HCEC 1CT (cell line): ENCODE data around the gene MARCHF3.
"Not testable (repeated sequence)": the region's sequence is repeated elsewhere in the genome, so short reads cannot be mapped to it uniquely, and the experiment has no call there.

ENCODE experiments used
- DNase-seq: peaks from one replicate; pipeline ENCODE4 v3.0.0-alpha.2; 2017

The MARCHF3 gene

DNA sequence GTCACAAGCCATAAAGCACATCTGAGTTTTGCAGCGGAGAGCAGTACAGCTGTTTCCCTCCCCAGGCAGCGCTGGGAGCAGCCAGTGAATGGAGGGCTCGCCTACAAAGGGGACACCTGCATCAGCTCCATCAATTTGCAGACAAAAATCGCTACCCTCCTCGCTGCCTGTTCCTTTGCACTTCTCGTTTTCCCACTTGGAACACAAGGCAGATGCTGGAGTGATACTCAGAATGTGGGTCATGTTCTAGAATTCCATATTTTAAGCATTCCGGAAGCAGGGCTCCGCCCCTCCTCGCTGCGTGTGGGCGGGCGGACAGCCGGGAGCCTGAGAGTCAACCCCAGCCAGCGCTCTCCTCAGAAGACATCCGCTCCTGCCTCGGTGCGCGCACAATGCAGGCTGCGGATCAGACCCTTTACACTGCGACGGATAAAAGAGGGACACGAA is 161.3 kb downstream of the MARCHF3 start:
- peak; percentile 28 for DNase-seq

GRCh38 chr5:126868338-126869004 is 161.9 kb downstream of the MARCHF3 start:
- no peak for DNase-seq

DNA sequence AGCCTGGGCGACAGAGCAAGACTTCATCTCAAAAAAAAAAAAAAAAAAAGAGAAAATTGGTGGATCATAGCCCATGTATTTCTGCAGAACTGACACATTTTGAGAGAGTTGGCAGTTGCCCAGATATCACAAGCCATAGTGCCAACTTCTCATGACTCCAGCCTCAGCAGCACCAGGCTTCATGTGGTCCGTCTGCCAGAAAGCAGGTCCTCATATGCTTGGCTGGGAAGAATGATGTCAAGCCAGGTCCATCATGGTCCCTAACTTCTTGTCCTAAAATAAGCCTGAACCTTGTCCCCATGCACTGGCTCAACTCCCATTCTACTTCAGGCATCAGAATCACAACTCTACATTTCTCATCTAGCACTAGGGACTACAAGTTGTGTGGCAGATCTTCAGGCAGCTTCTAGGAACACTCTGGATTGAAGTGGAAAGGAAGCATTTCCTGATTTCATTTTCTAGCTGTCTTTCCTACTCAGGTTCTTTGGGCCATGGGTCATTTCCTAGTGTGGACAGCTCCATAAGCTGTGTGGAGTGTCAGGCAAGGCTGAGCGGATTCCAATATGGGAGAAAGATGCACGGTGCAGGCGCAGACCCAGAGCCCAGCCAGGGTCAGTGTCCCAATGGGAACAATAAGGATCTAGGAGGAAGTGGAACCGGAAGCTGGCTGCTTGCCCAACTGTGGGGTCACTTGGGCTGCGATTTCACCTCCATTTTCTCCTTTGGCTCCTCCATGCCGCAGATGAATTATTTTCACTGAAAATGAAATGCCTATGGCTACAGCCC is 163.3 kb downstream of the MARCHF3 start:
- no peak for DNase-seq

- DNase-seq: peak; percentile 67
Observed at GRCh38 chr5:126865299-126865698, 165.1 kb downstream of the MARCHF3 start.

DNA sequence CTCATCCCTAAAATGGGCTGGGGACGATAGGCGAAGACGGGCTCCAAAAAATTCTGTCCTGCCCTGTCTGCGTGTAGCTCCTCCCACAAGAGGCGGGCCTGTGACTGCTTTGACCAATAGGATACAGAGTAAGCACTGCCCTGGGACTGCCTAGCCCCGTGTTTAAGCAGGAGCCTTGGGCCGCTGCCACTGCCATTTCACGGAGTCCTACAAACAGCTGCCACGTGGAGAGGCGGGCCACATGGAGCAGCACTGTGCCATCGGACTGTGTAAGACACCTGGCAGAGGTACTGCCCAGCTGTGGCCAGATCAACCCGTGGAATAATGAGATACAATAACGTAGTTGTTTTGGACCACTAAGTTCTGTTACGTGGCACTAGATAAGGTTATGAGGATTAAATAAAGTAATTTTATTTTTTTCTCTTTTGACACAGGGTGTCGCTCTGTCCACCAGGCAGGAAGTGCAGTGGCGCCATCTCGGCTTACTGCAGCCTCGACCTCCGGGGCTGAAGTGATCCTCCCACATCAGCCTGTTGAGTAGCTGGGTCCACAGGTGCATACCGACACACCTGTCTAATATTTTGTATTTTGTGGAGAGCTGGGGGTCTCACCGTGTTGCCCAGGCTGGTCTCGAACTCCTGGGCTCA is 166.2 kb downstream of the MARCHF3 start:
- no peak for DNase-seq

DNA sequence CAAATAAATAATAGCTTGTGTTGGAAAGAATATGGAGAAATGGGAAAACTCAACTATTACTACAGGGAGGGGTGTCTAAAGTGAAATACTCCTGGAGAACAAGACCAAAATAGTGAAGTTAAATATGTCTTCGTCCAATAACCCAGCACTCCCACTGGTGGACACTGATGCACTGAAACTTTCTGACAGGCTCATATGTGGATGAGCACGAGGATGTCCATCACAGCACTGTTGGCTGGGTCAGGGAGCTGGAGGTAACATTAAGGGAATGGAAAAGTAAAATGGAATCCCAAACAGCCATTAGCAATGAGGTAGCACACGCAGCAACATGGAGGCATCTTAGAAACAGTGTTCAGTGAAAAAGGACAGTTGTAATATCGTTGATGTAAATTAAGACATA is 167.0 kb downstream of the MARCHF3 start:
- no peak for DNase-seq

GRCh38 chr5:126858441-126858840 is 171.9 kb downstream of the MARCHF3 start:
- no peak for DNase-seq

DNA sequence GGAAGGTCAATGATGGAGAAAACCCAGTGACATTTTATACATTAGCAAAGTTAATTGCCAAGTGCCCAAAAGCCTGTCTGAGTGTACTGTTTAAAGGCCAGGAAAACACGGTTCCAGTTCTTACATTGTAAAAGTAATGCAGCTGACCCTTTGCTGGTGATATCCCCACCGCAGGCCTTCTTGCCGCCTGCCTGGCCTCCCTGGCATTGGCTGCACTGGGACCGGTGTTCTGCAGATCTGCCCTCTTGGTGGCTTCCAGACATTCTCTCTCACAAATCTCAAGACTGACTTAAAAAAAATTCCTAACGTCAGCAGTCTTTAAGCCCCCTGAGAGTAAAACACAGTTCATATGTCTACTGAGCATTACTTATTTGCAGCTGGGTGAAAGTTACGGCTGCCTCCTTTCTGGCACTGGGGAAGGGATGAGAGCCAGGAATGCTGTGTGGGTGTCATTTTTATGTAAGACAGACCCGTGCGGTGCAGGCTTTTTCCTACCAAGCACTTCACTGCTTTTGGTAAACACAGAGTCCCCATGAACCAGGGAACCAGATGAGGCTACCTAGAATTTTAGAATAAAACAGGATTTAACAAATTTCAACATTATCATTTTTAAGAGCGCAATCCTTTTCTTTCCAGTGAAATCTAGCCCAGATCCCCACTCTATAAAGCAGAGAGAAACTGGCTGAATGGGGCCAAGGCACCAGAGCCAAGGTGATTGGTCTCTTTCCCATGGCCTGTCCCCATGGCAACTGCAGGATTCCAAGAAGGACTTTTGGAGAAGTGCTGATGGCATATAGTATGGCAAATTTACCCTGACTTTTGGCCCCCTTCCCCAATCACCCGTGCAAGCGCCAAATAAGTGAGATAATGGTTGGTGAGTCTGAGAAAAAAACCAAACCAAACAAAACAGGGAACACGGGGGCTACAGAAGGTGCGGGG is 172.6 kb downstream of the MARCHF3 start:
- DNase-seq: no peak

- DNase-seq: no peak
Observed at GRCh38 chr5:126855266-126855665, 175.1 kb downstream of the MARCHF3 start.

DNA sequence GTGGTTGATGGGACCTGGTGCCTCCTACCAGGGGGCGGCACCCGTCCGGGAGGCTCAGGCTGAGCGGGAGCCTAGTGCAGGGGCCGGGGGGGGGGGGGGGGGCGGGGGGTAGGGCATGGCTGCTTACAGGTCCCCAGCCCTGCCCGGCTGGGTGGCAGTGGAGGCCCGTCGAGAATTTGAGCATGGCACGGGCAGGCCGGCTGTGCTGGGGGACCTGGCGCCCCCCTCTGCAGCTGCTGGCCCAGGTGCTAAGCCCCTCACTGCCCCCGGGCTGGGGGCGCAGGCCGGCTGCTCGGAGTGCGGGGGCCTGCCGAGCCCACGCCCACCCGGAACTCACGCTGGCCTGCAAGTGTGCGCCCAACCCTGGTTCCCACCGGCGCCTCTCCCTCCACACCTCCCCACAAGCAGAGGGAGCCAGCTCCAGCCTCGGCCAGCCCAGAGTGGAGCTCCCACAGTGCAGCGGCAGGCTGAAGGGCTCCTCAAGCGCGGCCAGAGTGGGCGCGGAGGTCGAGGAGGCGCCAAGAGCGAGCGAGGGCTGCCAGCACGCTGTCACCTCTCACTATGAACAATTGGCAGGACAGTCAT is 175.7 kb downstream of the MARCHF3 start:
- DNase-seq: no peak

- not testable (repeated sequence) for DNase-seq
Observed at GRCh38 chr5:126853541-126854307, 176.6 kb downstream of the MARCHF3 start.

GRCh38 chr5:126852841-126853271 is 177.5 kb downstream of the MARCHF3 start:
- DNase-seq: no peak

- DNase-seq: no peak
Observed at GRCh38 chr5:126852091-126852571, 178.2 kb downstream of the MARCHF3 start.

- no peak for DNase-seq
Observed at GRCh38 chr5:126851501-126852011, 178.8 kb downstream of the MARCHF3 start.

GRCh38 chr5:126849101-126849678 is 181.2 kb downstream of the MARCHF3 start:
- no peak for DNase-seq

DNA sequence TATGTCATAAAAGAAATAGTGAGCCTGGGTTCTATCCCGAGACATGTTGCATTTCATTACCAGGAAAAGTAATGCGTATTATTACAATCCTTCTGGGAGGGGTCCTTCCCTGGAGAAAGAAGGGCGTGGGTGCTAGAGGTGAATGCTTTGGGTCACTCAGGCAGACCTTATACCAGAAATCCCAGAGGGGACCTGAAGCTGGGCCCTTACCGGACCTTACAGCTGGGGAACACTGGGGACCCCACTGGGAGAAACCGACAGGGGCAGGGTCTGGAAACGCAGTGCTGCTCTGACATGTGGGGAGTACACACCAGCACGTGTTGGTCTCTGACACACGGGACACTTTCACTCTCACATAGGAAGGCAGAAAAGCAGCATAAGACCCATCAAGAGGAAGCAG is 182.1 kb downstream of the MARCHF3 start:
- DNase-seq: no peak

GRCh38 chr5:126847826-126848251 is 182.5 kb downstream of the MARCHF3 start:
- no peak for DNase-seq

DNA sequence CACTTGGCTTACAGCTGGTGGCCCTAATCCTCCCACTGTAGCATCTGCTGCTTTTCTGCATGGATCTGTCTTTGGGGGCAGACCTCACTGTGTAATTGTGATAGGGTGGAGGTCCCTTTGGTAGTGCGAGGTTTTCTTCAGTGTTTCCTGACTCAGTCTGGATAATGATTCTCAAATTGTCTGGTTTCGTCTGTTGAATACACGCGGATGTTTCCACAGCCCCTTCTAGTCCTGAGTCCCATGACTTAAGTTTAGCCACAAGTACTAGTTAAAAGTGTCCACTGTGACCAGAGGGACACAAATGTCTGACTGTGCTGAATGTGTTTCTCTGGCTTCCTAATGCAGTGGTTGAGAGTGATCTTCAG is 182.9 kb downstream of the MARCHF3 start:
- DNase-seq: no peak

DNA sequence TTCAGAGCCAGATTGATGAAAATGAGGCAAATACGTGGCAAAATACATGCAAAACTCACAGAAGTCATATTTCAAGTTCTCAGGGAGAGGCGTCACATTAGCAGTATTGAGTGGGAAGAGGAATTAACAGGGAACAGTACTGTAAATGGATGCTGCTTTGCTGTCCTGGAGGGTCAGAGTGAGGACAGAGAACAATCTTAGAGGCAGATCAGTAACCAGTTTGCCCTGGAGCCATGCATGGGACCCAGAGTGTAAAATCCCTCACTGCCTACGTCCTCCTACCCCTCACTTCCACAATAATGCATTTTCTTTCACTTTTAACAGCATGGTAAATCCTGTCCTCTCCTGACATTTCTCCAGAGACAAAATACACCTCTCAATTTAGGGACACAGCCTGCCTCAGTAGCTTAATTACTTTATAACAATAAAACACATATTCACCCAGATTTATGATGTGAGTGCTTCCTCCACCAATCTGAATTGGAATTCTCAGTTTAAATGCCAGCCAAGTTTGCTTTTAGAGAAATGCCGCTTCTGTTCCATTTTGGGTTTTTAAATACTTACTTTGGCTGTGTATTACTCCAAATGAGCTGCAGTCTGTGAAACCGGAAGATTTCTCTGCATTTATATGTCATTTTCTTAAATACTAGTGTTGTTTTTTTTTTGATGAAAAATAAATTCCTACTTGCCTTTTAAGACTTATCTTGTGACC is 183.5 kb downstream of the MARCHF3 start:
- no peak for DNase-seq

DNA sequence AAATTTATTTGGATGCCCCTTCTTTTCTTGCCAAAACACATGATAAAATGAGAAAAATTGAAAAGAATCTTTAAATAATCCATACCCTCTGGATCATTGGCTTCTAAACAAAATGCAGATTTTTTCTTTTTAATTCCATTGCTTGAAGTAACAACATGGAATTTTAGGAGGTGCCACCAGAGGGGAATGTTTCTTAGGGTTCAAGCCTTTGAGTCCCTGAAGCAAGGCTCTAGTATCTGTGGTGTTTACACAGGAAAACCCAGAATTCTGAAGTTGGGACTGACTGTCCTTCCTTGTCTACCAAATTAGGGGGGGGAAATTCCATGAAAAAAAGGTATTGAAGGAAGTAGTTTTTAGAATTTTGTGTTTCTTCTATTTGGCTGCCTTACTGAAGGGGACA is 184.0 kb downstream of the MARCHF3 start:
- peak; percentile 35 for DNase-seq
